GM20000 (cell line): ENCODE results near the gene SETD1A.

Source experiments
- DNase-seq: peaks from one replicate; pipeline ENCODE4 v3.0.0; 2012; ENCODE audit warnings: low spot score
- TF ChIP-seq, protein P1 (sequence below): IDR thresholded peaks from 2 replicates; pipeline ENCODE4 v1.5.1; 2012; ENCODE audit warnings: mild to moderate bottlenecking, control low read depth; ENCODE audit errors: extremely low read depth, missing control alignments

SETD1A gene

DNA sequence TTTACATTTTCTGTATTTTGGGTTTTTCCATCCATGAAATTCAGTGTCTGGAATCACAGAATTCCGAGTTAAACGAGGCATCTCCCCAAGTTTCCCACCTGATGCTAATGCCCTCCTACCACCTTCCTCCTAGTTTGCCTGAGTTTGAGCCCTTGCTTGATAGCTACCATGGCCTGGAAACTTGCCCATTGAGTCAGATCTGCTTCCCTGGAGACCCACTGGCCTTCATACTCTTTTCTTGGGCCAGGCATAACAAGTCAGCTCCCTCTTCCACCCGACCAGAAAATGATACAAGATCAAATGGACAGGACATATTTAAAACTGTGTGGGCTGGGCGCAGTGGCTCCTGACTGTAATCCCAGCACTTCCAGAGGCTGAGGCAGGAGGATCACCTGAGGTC is 10.2 kb downstream of the SETD1A start:
- TF ChIP-seq, protein P1, sequence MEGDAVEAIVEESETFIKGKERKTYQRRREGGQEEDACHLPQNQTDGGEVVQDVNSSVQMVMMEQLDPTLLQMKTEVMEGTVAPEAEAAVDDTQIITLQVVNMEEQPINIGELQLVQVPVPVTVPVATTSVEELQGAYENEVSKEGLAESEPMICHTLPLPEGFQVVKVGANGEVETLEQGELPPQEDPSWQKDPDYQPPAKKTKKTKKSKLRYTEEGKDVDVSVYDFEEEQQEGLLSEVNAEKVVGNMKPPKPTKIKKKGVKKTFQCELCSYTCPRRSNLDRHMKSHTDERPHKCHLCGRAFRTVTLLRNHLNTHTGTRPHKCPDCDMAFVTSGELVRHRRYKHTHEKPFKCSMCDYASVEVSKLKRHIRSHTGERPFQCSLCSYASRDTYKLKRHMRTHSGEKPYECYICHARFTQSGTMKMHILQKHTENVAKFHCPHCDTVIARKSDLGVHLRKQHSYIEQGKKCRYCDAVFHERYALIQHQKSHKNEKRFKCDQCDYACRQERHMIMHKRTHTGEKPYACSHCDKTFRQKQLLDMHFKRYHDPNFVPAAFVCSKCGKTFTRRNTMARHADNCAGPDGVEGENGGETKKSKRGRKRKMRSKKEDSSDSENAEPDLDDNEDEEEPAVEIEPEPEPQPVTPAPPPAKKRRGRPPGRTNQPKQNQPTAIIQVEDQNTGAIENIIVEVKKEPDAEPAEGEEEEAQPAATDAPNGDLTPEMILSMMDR: no peak
- no peak for DNase-seq

DNA sequence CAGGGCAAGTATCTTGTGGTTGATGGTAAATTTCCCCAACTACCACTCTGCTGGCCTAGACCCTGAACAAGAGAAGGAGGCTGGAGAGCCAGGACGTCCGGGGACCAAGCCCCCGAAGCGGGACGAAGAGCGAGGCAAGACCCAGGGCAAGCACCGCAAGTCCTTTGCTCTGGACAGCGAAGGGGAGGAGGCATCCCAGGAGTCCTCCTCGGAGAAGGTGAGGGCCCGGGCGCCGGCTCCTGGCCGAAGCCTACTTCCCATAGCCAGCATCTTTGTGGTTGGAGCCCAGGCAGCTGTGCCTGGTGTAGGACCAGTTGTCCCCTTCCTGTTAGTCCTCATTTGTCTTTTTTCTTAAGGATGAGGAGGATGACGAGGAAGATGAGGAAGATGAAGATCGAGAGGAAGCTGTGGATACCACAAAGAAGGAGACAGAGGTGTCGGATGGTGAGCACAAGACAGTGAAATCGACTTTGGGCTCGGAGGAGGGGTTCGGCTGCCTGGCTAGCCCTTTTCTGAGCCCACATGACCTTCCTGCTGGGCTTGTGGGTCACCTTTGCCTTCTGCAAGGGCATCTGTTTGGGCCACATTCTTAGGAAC is 11.8 kb downstream of the SETD1A start:
- no peak for DNase-seq
- TF ChIP-seq, protein P1: no peak

DNA sequence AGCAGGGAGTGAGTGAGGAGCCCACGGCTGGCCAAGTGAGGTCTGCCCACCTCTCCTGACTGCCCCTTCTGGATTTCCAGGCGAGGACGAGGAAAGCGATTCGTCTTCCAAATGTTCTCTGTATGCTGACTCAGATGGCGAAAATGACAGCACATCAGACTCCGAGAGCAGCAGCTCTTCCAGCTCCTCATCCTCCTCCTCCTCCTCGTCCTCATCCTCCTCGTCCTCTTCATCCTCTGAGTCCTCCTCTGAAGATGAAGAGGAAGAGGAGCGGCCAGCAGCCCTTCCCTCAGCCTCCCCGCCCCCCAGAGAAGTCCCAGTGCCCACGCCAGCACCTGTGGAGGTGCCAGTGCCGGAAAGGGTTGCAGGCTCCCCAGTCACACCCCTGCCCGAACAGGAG is 13.7 kb downstream of the SETD1A start:
- TF ChIP-seq, protein P1: no peak
- DNase-seq: no peak

DNA sequence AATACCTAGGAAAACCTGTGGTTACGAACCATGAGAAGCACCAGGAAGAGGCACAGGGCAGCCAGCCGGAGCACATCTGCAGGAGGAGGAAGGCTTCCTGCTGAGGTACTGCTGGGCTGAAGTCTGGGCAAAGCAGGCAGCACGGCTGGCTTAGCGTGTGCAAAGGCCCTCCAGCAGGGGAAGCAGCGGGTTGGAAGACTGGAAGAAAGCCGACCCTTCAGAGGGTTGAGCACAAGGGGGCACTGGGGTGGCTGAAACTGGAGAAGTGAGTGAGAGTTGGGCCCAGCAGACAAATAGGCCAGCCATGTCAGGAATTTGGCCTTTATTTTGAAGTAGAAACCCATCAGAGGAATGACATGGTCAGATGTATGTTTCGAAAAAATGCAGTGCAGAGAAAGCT is 15.3 kb downstream of the SETD1A start:
- TF ChIP-seq, protein P1: no peak
- DNase-seq: no peak

DNA sequence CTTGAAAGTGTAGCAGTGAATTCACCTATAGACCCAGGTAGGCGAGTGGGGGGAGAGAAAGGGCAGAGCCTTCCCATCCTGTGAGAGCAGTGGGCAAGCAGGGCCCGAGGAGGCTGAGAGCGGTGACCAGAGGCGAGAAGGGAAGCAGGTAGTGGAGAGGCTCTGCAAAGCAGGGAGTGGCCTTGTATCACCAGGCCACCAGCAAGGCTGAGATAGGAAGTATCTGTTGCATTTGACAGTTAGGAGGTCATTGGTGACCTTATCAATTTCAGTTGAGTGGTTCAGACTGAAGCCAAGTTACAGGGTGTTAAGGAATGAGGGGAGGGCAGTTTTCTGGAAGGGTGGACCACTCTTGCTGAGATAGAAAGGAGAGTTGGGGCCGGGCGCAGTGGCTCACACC is 16.8 kb downstream of the SETD1A start:
- TF ChIP-seq, protein P1: no peak
- DNase-seq: no peak

DNA sequence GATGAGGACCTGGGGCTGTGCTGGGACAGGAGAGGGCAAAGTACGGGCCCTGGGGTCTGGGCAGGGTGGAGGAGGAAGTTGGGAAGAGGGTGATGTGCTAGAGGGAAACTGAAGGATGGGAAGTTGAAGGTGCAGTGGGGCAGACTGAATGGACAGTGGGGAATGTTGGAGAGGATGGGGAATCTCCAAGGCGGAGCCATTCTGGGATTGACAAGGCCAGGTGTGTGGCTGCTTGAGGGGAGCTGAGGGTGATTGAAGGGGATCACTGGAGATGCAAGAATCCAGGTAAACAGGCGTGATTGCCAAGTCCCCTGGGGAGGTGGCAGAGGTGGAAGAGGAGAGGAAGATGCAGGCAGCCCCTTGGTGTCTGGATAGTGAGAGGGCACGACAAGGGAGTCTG is 18.9 kb downstream of the SETD1A start:
- TF ChIP-seq, protein P1: no peak
- DNase-seq: no peak

GRCh38 chr16:30977502-30977901 is 19.9 kb downstream of the SETD1A start:
- no peak for DNase-seq
- TF ChIP-seq, protein P1: no peak
